ENCODE measurements around the gene FRS3. TPM values are rescaled to one million over a fixed set of nuclear protein-coding genes. Genes with fewer than 3 reads are reported as not detected.

FRS3 gene
- total and polyA plus RNA-seq, 2 of the 13 experiments (the other 11 are each of a cell fraction or from before 2014, with no cell fraction given): 3.0 to 7.4 TPM

GRCh38 chr6:41779788-41780550 is at the start of gene FRS3 (continued):
- TF ChIP-seq ZBTB4 (CRISPR knock-in tag; IDR thresholded peaks at IDR 0.05; ENCODE audit: borderline replicate concordance) (no peak), PAXIP1 (CRISPR knock-in tag; conservative IDR thresholded peaks at IDR 0.05) (peak; percentile 65), ZBTB44 (CRISPR knock-in tag; IDR thresholded peaks at IDR 0.05) (peak; percentile 76; the same call in 1 of the 2 replicates), JARID2 (CRISPR knock-in tag; IDR thresholded peaks at IDR 0.05; ENCODE audit: insufficient replicate concordance) (no peak), ZNF20 (CRISPR knock-in tag; IDR thresholded peaks at IDR 0.05) (no peak), TOE1 (CRISPR knock-in tag; IDR thresholded peaks at IDR 0.05) (no peak), ZBTB26 (CRISPR knock-in tag; IDR thresholded peaks at IDR 0.05; ENCODE audit: borderline replicate concordance) (peak; percentile 49; the same call in 1 of the 2 replicates), TP53 (CRISPR knock-in tag; conservative IDR thresholded peaks at IDR 0.05) (no peak; the same call in 1 of the 2 replicates), ZSCAN20 (CRISPR knock-in tag; IDR thresholded peaks at IDR 0.05; ENCODE audit: borderline replicate concordance) (no peak), NONO (IDR thresholded peaks at IDR 0.05) (no peak), NONO (CRISPR knock-in tag; conservative IDR thresholded peaks at IDR 0.05) (peak; percentile 98), ZBTB37 (CRISPR knock-in tag; IDR thresholded peaks at IDR 0.05) (no peak), EEA1 (CRISPR knock-in tag; IDR thresholded peaks at IDR 0.05; ENCODE audit: borderline replicate concordance) (no peak), ZNF619 (CRISPR knock-in tag; IDR thresholded peaks at IDR 0.05) (peak; percentile 76; the same call in 1 of the 2 replicates)
